HCT116 (cell line): ENCODE measurements around the gene UNC5C. TPM values are rescaled to one million over a fixed set of nuclear protein-coding genes. Genes with fewer than 3 reads are reported as not detected.

Source experiments
- ATAC-seq: fragments of 200-7000 bp; cut with Tn5 transposase; 2 replicates; pipeline ENCODE4 v1.9.1; 2020; ENCODE audit warnings: mild to moderate bottlenecking, moderate library complexity
- BruUV-seq: library from RNA; stranded (reverse); fragments of 400-500 nt; replicated peaks from 2 replicates; lab custom pipeline; 2021; lab: Mats Ljungman, UMichigan
- CTCF ChIA-PET: fragments of 300-600 bp; sonication (Branson Sonifier 250); formaldehyde crosslinking; loops from one replicate; lab custom pipeline; 2021; ENCODE audit warnings: antibody characterized with exemption; lab: Charles Lee
- POLR2A ChIA-PET: fragments of 300-600, 350-600 bp; sonication (Branson Sonifier 250); formaldehyde crosslinking; loops from one replicate; lab custom pipeline; 2021; ENCODE audit warnings: antibody characterized with exemption; lab: Charles Lee
- RAD21 ChIA-PET, 2 experiments: fragments of 300-600 bp; sonication (Branson Sonifier 250); formaldehyde crosslinking; loops; one replicate each; lab custom pipeline; 2023; ENCODE audit warnings: low total read pairs in 2 of 2; ENCODE audit not compliant: uncharacterized antibody in 2 of 2, unreplicated experiment in 2 of 2, low non-redundant PET in 1 of 2; lab: Charles Lee
- DNase-seq: peaks from one replicate; pipeline ENCODE4 v3.0.0-alpha.2; 2010; ENCODE audit warnings: low read depth, low spot score
- H2AFZ ChIP-seq: fragments of 200-600 bp; shearing (Covaris generic), sonication (generic); 2 replicates; pipeline ENCODE4 v1.6.1; 2017; ENCODE audit warnings: low read depth, mixed run types, mixed read lengths, antibody characterized with exemption, low read length; ENCODE audit not compliant: poor library complexity, severe bottlenecking
- H3K27ac ChIP-seq: 2 replicates; pipeline ENCODE4 v1.5.1; 2012; ENCODE audit warnings: low read depth, low read length
- H3K27me3 ChIP-seq: fragments of 200-600 bp; sonication (generic); 2 replicates; pipeline ENCODE4 v1.6.1; 2016; ENCODE audit warnings: mixed run types, low read length, mixed read lengths; ENCODE audit not compliant: insufficient read depth
- H3K36me3 ChIP-seq, 2 experiments: fragments of 200-500 bp in 1 of 2; fragments of 200-600 bp in 1 of 2; sonication (Bioruptor generic) in 1 of 2; sonication (generic) in 1 of 2; 2 replicates each; pipeline versions ENCODE4 v1.5.1 to v1.6.1; 2014 to 2016; ENCODE audit warnings: low read length in 2 of 2, inconsistent platforms in 1 of 2, mixed read lengths in 1 of 2, mixed run types in 1 of 2; ENCODE audit not compliant: insufficient read depth in 2 of 2, control insufficient read depth in 1 of 2
- H3K4me1 ChIP-seq, 2 experiments: fragments of 200-600 bp in 1 of 2; sonication (generic) in 1 of 2; 2 replicates each; pipeline versions ENCODE4 v1.5.1 to v1.6.1; 2012 to 2017; ENCODE audit warnings: low read length in 2 of 2, inconsistent platforms in 1 of 2, mild to moderate bottlenecking in 1 of 2, mixed read lengths in 1 of 2, mixed run types in 1 of 2, moderate library complexity in 1 of 2; ENCODE audit not compliant: insufficient read depth in 2 of 2, control insufficient read depth in 1 of 2
- H3K4me2 ChIP-seq: fragments of 200-600 bp; sonication (generic); 2 replicates; pipeline ENCODE4 v1.6.1; 2017; ENCODE audit warnings: mixed run types, low read length, mixed read lengths
- H3K4me3 ChIP-seq, 2 experiments: fragments of 200-600 bp in 1 of 2; sonication (generic) in 1 of 2; replicated peaks in 1 of 2; 2 replicates each; pipeline ENCODE4 v1.5.1; 2011 to 2016; ENCODE audit warnings: low read length in 2 of 2, control low read depth in 1 of 2, low read depth in 1 of 2, mild to moderate bottlenecking in 1 of 2, mixed read lengths in 1 of 2, mixed run types in 1 of 2
- H3K79me2 ChIP-seq: fragments of 200-600 bp; sonication (generic); 2 replicates; pipeline ENCODE4 v1.6.1; 2017; ENCODE audit warnings: mild to moderate bottlenecking, mixed run types, low read length, moderate library complexity, mixed read lengths; ENCODE audit not compliant: insufficient read depth
- H3K9ac ChIP-seq: fragments of 200-600 bp; sonication (generic); 2 replicates; pipeline ENCODE4 v1.6.1; 2016; ENCODE audit warnings: low read length, mixed read lengths
- H3K9me2 ChIP-seq: fragments of 200-600 bp; sonication (generic), shearing (Covaris generic); 2 replicates; pipeline ENCODE4 v1.6.1; 2017; ENCODE audit warnings: mixed run types, mild to moderate bottlenecking, moderate library complexity; ENCODE audit not compliant: insufficient read depth
- H3K9me3 ChIP-seq, 2 experiments: fragments of 200-500 bp in 1 of 2; fragments of 200-600 bp in 1 of 2; sonication (Bioruptor generic) in 1 of 2; sonication (generic) in 1 of 2; 2 replicates each; pipeline ENCODE4 v1.6.1; 2014 to 2017; ENCODE audit warnings: low read length in 2 of 2, mixed read lengths in 2 of 2, inconsistent platforms in 1 of 2, low read depth in 1 of 2, mild to moderate bottlenecking in 1 of 2, mixed run types in 1 of 2, moderate library complexity in 1 of 2; ENCODE audit not compliant: control insufficient read depth in 1 of 2, insufficient read depth in 1 of 2
- H4K20me1 ChIP-seq: fragments of 200-600 bp; sonication (generic), shearing (Covaris generic); 2 replicates; pipeline ENCODE4 v1.6.1; 2017; ENCODE audit warnings: mixed run types, mild to moderate bottlenecking, moderate library complexity; ENCODE audit not compliant: insufficient read depth
- EGR1 ChIP-seq: IDR thresholded peaks from 2 replicates; pipeline ENCODE4 v1.6.1; 2012; ENCODE audit warnings: low read depth
- ELF1 ChIP-seq: IDR thresholded peaks from 2 replicates; pipeline ENCODE4 v1.6.1; 2012; ENCODE audit warnings: low read depth, borderline replicate concordance
- EZH2 ChIP-seq: fragments of 200-600 bp; sonication (generic); IDR thresholded peaks from 2 replicates; pipeline ENCODE4 v1.6.1; 2017; ENCODE audit warnings: antibody characterized with exemption, mixed run types
- EZH2phosphoT487 ChIP-seq: fragments of 200-600 bp; IDR thresholded peaks from 2 replicates; pipeline ENCODE4 v1.6.1; 2018; ENCODE audit warnings: antibody characterized with exemption, borderline replicate concordance
- FOSL1 ChIP-seq: IDR thresholded peaks from 2 replicates; pipeline ENCODE4 v1.6.1; 2012; ENCODE audit warnings: low read depth
- POLR2A ChIP-seq: IDR thresholded peaks from 2 replicates; pipeline ENCODE4 v1.7.0; 2011; ENCODE audit warnings: borderline replicate concordance; ENCODE audit not compliant: insufficient read depth, insufficient read length; ENCODE audit errors: extremely low read depth
- RAD21 ChIP-seq: IDR thresholded peaks from 2 replicates; pipeline ENCODE4 v1.6.1; 2012; ENCODE audit warnings: low read depth, mild to moderate bottlenecking
- SIN3A ChIP-seq: IDR thresholded peaks from 2 replicates; pipeline ENCODE4 v1.6.1; 2012; ENCODE audit warnings: low read depth
- SRF ChIP-seq: IDR thresholded peaks from 2 replicates; pipeline ENCODE4 v1.6.1; 2012; ENCODE audit warnings: low read depth
- ZNF274 ChIP-seq: fragments of 200-500 bp; sonication (Bioruptor generic); IDR thresholded peaks from 2 replicates; pipeline ENCODE4 v1.6.1; 2014; ENCODE audit warnings: mild to moderate bottlenecking, low read depth, low read length, inconsistent platforms
- intact Hi-C: fragments of 100-400 bp; cut with micrococcal nuclease; formaldehyde crosslinking; loops from 2 replicates; pipeline ENCODE4 v1.10.0; 2022
- total RNA-seq: library from RNA; stranded (reverse); gene quantifications from one replicate; pipeline ENCODE4 v1.2.1, GENCODE V29; 2021; ENCODE audit not compliant: unreplicated experiment
- TF ChIP-seq, protein P1 (sequence below): IDR thresholded peaks from 2 replicates; pipeline ENCODE4 v1.6.1; 2012
- TF ChIP-seq, protein P2 (sequence below): IDR thresholded peaks from 2 replicates; pipeline ENCODE4 v1.6.1; 2012
- TF ChIP-seq, protein P3 (sequence below): IDR thresholded peaks from 2 replicates; pipeline ENCODE4 v1.6.1; 2011; ENCODE audit warnings: mild to moderate bottlenecking, low read length, moderate library complexity; ENCODE audit not compliant: insufficient replicate concordance; ENCODE audit errors: extremely low read depth

The UNC5C gene
- total RNA-seq, 1 experiment from 2014 or later, result not detected

DNA sequence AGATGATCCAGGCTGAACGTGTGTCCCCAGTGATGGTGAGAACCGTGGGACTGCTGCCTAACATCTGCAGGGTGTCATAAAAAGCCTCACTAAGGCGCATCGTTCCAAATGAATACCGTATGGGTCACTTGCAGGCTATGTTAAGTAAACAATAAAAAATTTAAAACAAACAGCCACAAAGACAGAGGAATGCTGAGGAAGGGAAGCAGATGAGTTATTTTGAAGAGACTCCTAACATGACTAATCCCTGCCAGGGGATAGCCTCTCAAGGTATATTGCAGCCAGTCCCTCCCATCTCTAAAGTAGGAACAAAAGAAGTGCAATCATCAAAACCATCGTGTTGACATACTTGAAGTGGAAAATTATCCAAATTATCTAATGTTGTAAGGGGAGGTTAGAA, 83.8 kb downstream of the UNC5C start:
- RAD21 ChIA-PET, result no interaction called here
- H3K27ac ChIP-seq, result no peak overlapping the region
- H3K79me2 ChIP-seq, result no peaks in the 10 kb centered on the region
- no peak overlapping the region for H3K4me3 ChIP-seq
- no peaks in the 10 kb centered on the region for H3K36me3 ChIP-seq
- TF ChIP-seq EZH2phosphoT487, result no peak
- H3K9me2 ChIP-seq, result no peaks in the 10 kb centered on the region
- H2AFZ ChIP-seq, result no peak overlapping the region
- CTCF ChIA-PET, result no interaction called here
- H3K9me3 ChIP-seq, result no peaks in the 10 kb centered on the region
- H3K4me2 ChIP-seq, result no peak overlapping the region
- ATAC-seq (no peak), DNase-seq (no peak)
- intact Hi-C loops, result no loop called here
- no peaks in the 10 kb centered on the region for H3K27me3 ChIP-seq
- H4K20me1 ChIP-seq, result no peaks in the 10 kb centered on the region
- H3K4me1 ChIP-seq, result no peaks in the 10 kb centered on the region
- no peak overlapping the region for H3K9ac ChIP-seq
- POLR2A ChIA-PET, result no interaction called here
- no TSS peak for BruUV-seq

DNA sequence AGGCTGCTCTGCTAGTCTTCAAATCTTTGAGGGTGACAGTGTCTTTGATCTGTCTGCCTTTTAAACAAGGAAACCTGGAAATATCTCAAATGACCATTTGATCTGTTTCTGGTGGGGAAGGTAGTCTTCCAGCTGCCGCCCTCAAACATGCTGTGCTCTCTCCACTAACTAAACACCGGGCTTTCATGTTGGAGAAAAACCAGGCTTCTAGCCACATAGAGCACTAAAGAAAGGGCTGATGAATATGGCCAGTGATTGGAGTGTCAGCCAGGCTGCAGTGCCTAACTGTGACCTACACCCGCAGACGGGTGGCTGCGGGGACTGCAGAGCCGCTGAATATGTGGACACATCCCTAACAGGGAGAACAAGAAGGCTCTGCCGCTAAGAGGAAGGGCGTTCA, 85.9 kb downstream of the UNC5C start:
- no peak for DNase-seq
- H3K4me3 ChIP-seq, result no peak overlapping the region
- RAD21 ChIA-PET, result no interaction called here
- TF ChIP-seq SRF (no peak), EZH2phosphoT487 (no peak), ZNF274 (no peak), FOSL1 (no peak), EZH2 (no peak), POLR2A (no peak), ELF1 (no peak), EGR1 (no peak), SIN3A (no peak), RAD21 (no peak)
- TF ChIP-seq, protein P1, sequence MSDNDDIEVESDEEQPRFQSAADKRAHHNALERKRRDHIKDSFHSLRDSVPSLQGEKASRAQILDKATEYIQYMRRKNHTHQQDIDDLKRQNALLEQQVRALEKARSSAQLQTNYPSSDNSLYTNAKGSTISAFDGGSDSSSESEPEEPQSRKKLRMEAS, result no peak
- TF ChIP-seq, protein P2, sequence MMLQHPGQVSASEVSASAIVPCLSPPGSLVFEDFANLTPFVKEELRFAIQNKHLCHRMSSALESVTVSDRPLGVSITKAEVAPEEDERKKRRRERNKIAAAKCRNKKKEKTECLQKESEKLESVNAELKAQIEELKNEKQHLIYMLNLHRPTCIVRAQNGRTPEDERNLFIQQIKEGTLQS, result no peak
- TF ChIP-seq, protein P3, sequence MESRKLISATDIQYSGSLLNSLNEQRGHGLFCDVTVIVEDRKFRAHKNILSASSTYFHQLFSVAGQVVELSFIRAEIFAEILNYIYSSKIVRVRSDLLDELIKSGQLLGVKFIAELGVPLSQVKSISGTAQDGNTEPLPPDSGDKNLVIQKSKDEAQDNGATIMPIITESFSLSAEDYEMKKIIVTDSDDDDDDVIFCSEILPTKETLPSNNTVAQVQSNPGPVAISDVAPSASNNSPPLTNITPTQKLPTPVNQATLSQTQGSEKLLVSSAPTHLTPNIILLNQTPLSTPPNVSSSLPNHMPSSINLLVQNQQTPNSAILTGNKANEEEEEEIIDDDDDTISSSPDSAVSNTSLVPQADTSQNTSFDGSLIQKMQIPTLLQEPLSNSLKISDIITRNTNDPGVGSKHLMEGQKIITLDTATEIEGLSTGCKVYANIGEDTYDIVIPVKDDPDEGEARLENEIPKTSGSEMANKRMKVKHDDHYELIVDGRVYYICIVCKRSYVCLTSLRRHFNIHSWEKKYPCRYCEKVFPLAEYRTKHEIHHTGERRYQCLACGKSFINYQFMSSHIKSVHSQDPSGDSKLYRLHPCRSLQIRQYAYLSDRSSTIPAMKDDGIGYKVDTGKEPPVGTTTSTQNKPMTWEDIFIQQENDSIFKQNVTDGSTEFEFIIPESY, result no peak
- TF ChIP-seq, all 23 proteins: peak for 0
- intact Hi-C loops, result no loop called here
- H3K27ac ChIP-seq, result no peak overlapping the region
- H3K79me2 ChIP-seq, result no peaks in the 10 kb centered on the region
- no peak for ATAC-seq
- BruUV-seq, result no TSS peak
- no peaks in the 10 kb centered on the region for H3K9me2 ChIP-seq
- no peaks in the 10 kb centered on the region for H3K9me3 ChIP-seq
- H3K27me3 ChIP-seq, result no peaks in the 10 kb centered on the region
- CTCF ChIA-PET, result interaction anchor here (1.1 kb wide), 1 partner anchor 48 kb away, joined by 3 read pairs; no protein-coding TSS in a partner anchor
- no peaks in the 10 kb centered on the region for H4K20me1 ChIP-seq
- no peaks in the 10 kb centered on the region for H3K36me3 ChIP-seq
- no peak overlapping the region for H3K9ac ChIP-seq
- POLR2A ChIA-PET, result no interaction called here
- H3K4me1 ChIP-seq, result no peaks in the 10 kb centered on the region
- no peak overlapping the region for H2AFZ ChIP-seq
- H3K4me2 ChIP-seq, result no peak overlapping the region
